HG03097 (cell line): Measurements from ENCODE around the gene HES7.
A peak's percentile ranks its signal among the peaks of the same experiment; 100 is the strongest.
"Not testable (repeated sequence)": the region's sequence is repeated elsewhere in the genome, so short reads cannot be mapped to it uniquely, and the experiment has no call there.

Experiments
- ATAC-seq: cut with Tn5 transposase; IDR thresholded peaks from one replicate; pipeline ENCODE4 v1.9.1; 2021; ENCODE audit not compliant: unreplicated experiment, low FRiP score

The HES7 gene

DNA sequence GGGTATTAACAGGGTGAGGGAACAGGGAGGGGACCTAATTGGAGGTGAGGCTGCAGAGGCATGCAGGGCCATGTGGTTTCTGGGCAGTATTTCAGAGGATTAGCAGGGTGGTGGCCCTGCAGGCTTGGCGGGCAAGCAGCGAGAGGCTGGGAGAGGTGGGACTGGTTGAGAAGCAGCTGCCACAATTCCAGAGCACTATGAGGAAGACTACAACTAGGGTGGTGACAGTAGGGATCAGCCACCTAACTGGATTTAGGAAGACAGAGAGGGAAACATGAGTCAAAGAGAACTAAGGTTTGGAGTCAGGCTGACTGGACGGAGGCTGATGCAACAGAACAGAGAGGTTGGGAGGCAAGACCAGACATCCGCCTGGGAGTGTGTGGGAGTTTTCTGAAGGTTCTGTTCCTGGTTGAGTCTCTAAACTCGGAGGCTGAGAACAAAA is 17.9 kb downstream of the HES7 start:
- no peak for ATAC-seq

DNA sequence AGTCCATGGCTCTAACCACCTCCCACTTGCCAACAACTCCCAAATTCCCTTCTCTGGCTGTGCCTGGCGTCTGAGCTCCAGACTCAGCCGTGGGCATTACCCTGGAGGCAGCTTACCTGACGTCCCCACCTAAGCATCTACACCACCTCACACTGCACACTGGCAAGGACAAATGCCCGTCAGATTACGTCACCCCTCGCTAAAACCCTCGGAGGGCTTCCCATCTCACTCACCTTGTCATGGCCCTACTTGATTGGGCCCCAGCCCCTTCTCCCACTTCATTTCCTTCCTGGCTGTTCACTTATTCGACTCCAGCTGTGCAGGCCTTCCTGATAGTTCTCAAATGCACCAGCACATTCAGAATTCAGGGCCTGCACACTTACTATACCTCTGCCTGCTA is 19.0 kb downstream of the HES7 start:
- ATAC-seq, result no peak

DNA sequence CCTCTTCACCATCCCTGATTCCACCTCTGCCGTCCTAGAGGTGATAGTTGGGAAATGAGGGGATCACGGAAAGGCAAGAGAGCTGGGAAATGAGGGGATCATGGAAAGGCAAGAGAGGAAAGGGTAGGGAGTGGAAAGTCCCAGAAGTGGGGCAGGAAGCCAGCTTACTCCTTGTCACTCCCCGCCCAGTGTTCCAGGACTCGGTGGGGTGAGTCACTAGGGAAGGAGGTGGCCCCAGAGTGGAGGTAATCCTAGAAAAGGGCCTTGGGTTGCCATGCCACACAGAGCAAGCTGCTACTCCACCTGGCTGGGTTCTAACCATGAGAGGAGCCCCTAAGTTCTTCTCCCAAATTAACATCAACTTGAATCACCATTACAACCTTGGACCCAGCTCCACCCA is 20.4 kb downstream of the HES7 start:
- ATAC-seq, result no peak

DNA sequence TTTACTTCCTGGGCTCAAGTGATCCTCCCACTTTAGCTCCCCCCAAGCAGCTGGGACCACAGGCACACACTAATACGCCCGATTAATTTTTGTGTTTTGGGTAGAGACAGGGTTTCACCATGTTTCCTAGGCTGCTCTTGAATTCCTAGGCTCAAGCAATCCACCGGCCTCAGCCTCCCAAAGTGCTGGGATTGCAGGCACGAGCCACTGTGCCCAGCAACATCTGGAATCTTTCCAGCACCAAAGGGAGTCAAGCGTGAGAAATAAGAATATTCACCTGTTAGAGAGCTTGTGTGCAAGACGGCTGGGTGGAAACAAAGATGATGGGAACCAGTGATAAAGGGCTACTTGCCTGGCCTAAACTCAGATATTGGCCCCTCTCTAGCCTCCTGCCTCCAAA is 22.2 kb downstream of the HES7 start:
- ATAC-seq, result no peak

DNA sequence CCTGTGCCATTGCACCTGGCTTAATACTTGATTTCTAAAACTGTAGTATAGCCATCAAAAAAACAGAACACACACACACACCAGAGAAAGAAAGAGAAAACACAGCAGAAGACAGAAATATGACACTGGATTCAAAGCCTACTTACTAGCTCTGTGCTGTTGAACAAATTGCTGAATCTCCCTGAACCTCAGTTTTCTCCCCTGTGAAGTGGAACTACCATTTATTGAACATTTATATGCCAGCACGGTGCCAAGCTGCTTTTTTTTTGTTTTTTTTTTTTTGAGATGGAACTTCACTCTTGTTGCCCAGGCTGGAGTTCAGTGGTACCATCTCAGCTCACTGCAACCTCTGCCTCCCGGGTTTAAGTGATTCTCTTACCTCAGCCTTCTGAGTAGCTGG is 23.1 kb downstream of the HES7 start:
- ATAC-seq, result no peak

DNA sequence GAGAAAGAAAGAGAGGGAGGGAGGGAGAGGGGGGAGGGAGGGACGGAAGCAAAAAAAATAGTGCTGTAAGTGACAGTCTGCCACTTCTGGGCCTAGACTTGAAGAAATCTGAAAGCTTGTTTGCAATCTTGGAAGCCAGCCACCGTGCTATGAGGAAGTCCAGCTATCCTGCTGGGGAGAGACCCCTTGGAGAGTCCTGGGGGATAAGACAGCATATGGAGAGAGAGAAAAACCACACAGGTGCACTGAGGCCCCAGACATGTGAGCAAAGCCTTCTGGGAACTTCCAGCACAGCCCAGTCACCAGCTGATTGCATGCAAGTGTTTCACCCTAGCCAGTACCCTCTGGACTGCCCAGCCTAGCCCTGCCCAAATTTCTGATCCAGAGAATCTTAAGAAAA is 23.8 kb downstream of the HES7 start:
- ATAC-seq, result no peak

DNA sequence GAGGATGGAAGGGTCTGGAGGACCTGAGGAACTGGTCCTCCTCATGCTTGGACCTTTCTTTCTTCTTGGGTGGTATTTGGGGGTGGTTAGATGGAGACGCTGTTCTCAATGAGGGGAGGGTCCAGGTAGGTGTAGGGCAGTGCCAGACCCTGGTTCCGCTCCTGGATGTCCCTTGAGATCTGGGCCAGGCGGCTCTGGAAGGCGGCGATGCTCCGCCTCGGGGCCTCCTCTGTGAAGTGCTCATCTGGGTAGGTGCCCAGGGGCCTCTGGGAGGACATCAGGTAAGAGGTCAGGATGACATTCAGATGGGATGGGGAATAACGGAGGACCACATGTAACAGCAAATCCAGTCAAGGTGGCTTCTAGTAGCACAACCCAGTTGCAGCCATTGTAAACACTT is 27.4 kb downstream of the HES7 start:
- ATAC-seq, result no peak

DNA sequence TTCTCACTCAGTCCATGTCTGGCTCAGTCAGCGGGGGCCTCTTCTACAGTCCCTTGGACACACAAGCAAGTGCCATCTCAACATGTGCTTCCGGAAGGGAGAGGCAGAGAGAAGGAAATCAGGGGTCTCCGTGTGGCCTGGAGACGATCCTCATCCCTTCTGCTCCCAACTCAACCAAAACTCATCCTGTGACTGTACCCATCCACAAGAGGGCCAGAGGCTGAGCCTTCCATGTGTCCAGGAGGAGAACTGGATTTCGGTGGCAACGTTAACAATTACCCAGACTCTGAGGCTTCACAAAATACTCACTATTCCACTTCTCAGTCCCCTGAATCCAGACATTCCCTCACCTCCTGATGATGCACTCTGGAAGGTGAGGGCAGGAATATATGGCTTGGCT is 28.5 kb downstream of the HES7 start:
- no peak for ATAC-seq

DNA sequence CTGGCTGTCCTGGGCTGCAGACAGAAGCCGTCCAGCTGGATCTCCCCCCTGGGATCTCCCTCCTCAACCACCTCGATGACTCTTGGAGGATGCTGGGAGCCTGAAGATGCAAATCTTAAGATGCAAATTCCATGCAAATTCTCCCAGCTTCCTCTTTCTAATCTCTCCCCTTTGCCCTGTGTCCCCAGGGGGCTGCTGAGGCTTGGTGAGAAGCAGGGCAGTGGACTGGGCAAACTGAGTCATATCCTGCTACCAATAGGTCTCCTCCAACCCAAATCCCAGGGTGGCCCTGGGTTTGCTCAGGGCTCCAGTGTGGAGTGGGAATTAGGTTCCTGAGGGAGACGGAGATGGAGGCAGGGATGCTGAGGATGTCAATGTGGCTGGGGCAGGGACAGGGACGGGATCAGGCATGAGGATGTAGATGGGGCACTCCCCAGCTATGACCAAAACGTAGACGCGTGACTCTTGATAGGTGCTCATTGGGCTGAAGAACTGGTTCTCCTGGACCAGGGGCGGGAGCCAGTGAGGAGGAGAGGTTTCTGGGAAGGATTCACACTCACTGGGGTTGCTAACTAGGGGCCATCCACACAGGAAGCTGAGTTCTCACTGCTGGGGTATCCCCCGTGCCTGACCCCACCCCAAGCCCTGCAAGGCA is 32.7 kb downstream of the HES7 start:
- peak; percentile 47 for ATAC-seq

DNA sequence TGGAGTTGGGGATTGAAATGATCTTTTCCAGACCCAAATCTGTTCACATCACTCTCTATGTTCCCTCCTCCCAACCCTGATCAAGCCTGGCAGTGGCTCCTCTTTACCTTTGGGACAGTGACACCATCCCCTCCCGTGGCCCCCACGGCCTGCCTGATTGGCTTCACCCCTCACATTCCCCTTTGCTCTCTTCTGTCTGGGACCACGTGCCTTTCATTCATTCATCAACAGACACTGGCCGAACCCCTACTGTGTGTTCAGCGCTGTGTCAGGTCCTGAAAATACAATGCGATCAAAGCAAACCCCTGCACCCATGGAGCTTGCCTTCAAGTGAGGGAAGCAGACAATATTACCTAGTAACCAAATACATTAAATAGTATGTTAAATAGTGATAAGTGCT is 34.2 kb downstream of the HES7 start:
- no peak for ATAC-seq

DNA sequence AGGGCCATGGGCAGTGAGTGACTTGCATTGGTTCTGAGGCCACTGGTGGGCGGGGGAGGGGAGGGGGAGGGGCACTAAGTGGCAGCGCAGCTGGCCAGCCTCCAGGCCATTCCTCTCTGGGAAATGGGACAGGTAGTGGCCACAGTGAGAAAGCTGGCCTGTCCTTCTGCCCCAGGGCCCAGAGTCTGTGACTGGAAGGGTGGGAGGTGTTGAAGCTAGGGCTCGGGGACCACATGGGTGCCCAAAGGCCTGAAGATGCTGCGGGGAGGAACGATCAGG is 36.0 kb downstream of the HES7 start:
- ATAC-seq, result no peak

DNA sequence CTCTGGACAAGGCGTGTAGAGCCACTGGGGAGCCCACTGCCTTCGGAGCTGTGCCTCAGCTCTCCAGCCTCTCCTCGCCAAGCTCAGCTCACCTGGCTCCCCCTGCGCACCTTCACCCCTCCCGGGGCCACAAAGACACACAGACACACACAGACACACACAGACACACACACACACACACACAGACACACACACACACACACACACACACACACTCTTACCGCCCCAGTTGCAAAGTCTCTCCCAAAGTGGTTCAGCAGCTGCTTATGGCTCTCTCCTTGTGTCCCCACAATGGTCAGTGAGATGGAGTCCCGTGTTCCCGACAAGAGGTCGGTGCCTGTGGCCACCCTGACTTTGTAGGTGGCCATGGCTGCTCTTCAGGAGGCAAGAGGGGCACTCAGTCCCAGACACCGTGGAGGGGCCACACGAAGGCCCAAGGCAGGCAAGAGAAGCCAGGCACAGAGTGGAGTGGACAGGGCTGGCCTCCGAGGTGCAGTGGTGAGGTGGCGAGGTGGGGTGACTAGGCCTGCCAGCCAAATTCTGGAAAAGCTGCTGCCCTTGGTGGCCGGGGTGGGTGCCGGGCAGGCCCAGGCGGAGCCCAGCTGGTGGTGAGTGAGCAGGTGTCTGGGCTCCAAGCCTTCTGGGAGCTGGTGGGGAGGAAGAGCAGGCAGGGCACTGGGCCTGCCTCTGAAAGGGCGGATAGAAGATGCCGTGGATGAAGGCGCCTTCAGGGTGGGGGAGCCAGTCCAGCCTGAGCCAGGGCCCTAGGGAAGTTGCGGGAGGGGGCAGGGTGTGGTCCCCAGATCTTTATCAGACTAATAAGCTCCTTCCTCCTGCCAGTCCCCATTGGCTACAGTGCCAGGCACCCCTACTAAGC is 36.6 kb downstream of the HES7 start, which contains the start of gene ALOX12B:
ALOX12B (minus strand) TSS at position 642 of the 877 bp plus-strand sequence; CDS start at position 368, 274 bp downstream.
- no peak for ATAC-seq

DNA sequence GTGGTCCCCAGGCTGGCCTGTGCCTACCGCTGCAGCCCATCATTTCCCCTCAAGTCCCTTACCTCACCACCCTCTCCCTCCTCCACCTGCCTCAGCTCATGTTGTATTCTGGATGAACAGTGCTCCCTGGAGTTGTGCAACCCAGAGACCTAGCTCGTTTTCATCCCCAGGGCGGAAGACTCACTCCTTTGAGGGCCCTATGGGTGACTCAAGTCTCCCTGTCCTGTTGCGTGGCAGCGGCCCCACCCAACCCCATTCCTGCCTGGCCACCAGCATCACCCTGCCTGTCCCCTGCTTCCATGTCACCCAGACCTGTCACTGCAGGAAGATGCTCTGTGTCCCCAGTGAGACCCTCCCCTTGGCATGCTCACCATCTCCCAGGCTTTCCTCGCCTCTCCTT is 39.7 kb downstream of the HES7 start:
- no peak for ATAC-seq

DNA sequence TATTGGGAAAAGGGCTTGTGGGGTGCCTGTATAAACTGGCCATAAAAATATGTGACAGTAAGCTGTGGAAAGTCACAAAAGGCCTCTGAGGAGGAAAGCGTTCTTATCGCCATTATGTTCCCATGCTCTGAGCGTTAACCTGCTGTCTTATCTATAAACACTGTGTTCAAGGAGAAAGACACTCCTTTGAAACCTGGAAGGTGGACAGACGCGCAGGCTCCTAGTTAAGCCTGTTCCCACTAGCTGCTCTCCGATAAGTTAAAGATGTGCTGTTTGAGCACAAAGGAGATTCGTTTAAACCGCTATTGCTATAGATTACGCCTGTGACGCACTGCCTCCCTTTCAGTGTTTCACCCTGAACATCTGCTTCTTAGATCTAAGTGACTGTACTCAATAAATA is 41.6 kb downstream of the HES7 start:
- no peak for ATAC-seq

DNA sequence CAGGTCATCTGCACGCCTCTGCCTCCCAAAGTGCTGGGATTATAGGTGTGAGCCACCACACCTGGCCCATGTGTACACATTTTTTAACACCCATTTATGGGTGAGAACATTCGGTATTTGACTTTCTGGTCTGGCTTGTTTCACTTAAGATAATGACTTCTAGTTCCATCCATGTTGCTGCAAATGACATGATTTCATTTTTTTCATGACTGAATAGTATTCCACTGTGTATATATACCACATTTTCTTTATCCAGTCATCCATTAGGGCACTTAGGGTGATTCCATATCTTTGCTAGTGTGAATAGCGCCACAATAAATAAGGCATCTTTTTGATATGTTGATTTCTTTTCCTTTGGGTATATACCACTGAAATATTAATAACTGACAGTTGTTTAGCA is 42.0 kb downstream of the HES7 start:
- ATAC-seq, result no peak

DNA sequence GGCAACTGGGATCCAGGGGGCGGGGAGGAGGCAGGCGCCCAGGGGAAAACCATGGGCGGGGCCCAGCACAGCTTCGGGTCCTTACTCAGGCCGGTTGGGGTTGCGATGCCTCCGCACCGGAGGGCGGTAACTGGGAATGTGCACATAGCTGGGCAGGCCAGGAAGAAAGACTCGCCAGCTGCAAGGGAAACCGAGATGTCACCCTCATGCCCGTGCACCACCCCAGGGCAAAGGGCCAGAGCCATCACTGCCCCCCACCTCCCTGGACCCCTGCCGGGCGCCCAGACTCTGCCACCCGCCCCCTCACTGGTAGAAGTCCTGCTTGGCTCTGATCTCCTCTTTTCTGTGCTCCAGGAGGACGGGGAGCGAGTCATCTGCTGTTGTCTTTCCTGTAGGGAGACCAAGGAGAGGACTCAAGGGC is 43.1 kb downstream of the HES7 start:
- no peak for ATAC-seq

DNA sequence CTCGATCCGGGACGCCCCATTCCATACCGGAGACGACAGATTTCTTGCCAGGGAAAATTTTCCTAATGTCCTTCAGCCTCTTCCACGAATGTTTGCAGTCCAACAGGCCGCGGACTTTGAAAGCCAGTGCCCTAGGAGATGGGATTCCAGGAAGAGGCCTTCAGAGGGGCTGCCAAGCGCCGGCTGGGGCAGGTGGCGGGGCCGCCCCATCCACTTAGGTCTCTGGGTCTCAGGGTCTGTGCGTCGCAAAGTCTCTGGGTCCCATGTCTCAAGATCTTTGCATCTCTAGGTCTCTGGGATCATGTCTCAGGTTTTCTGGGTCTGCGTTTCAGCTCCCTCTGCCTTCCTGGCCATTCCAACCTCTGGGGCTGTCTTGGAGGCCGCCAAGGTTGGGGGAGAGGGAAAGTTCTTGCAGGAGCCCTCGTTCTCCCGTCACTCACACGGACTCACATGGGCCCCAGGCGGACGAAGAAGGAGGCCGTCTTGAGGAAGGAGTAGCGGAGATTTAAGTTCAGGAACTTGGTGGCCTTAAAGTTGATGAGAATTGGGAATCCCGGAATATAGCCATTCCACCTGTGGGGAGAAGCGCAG is 43.6 kb downstream of the HES7 start:
- ATAC-seq, result no peak

DNA sequence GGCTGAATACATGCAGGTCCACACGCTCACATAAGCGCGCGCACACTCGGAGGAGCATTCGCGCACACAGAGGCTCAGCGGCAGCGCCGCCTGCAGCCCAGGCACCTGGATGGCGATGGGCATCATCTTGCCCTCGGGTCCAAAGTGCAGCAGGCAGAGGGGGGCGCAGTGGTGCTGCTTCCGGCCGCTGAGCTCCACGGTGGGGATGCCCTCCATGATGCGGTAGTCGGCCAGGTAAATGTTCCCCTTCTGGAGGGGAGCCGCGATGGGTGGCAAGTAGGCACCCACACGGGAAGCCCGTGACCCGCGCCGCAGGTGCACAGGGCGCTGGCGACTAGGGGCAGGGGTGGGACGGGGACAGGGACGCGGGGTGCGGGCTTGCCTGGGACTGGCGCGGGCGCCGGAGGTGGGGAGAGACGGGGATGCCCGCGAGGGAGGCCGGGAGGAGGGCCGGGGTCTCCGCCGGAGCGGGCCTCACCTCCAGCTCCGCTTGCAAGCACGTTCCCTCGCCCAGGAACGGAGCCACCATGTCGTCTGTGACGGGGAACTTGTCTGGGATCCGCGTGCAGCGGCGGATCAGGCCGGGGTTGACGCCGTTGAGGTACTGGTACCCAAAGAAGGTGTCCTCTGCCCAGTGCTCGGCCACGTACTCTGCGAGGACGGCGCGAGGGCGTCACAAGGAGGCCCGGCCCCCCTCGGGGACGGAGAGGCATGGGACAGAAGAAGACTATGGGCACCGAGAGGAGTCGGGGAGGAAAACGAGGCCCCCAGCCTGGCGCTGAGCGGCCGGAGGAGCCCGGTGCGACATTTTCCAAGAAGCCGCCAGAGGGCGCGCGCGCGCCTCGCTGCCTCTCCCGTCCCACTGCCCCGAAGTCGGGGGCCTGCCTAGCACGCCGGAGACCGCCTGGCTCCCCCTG is 44.4 kb downstream of the HES7 start:
- no peak for ATAC-seq

DNA sequence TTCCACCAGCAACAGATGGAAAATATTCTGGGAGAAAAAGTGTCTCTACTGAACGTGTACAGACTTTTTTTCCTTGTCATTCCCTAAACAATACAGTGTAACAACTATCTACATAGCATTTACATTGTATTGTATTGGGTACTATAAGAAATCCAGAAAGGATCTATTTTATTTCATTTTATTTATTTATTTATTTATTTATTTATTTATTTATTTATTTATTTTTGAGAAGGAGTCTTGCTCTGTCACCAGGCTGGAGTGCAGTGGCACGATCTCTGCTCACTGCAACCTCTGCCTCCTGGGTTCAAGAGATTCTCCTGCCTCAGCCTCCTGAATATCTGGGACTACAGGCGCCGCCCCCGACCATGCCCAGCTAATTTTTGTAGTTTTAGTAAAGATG is 46.0 kb downstream of the HES7 start:
- ATAC-seq, result not testable (repeated sequence)

DNA sequence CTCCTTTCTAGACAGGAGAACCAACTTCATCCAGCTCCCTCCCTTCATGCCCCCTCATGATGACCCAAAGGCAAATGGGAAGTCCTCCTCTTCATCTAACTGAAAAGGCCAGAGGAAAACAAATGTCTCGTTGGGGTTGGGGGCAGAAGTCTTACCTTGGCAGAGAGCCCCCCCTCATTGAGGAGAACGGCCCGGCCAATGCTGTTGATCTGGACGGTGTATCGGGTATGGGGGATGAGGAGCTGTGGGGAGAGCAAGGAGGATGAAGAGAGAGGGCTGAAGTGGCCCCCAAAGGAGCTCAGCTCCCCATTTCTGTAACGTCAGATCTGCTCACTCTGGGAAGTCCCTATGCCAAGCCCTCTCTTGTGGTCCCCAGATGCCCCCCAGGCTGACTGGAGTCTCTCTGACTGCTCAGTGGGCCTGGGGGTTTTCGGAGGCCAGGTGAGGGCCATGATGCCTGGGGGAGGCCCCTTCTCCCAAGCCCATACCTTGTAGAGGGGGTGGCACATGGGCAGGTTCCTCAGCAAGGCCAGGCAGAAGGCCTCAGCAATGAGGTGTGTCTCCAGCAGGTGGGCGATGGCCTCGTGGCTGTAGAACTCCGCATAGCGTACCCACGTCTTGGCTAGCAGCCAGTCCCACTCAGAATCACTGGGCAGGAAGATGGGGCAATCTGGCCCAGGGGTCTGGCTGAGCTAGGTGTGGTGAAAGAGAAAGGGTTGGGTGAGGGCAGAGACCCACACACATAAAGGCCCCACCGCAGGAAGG is 47.2 kb downstream of the HES7 start:
- ATAC-seq, result no peak
